ENCODE measurements around the gene PPP2CA. TPM values are rescaled to one million over a fixed set of nuclear protein-coding genes. Genes with fewer than 3 reads are reported as not detected.

PPP2CA gene
- total and polyA plus RNA-seq, 2 of the 8 experiments (the other 6 are each of a cell fraction or from before 2014, with no cell fraction given), result 75.0 to 205 TPM

DNA sequence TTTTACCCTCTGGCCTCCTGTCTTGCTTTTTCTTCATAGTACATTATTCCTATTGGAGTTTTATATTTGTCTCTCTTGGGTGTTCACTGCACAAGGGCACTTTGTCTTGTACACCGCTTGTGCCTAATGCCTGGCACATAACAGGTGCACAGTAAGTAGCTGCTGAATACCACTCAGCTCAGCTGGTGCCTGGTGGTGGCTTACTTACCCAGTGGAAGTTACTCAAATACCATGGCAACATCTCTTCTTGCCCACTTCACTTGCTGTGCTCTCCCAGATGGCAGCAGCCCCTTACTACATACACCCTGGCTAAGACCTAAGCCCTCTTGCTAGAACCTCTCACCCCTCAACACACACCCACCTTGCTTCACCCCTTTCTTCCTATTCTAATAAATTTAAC, 37.8 kb downstream of the PPP2CA start:
- Histone ChIP-seq H3K23me2 (ENCODE audit: low read depth, low read length) (no peaks in the 10 kb centered on the region; the same call in 1 of the 2 replicates), H3K56ac (replicated peaks; ENCODE audit: insufficient read length, low read depth, low read length) (no peak overlapping the region), H4K8ac (ENCODE audit: extremely low read depth, insufficient read depth, low read length) (no peak overlapping the region), H3K9me3 (ENCODE audit: insufficient read depth in 2 of 2, low read depth in 1 of 2, low read length in 1 of 2) (no peaks in the 10 kb centered on the region), H3K36me3 (ENCODE audit: control insufficient read depth in 2 of 4, insufficient read depth in 4 of 4, low read length in 3 of 4) (no peaks in the 10 kb centered on the region), H3K79me2 (ENCODE audit: control insufficient read depth in 1 of 2, insufficient read depth in 2 of 2, low read length in 2 of 2) (no peaks in the 10 kb centered on the region), H3K14ac (ENCODE audit: insufficient read length) (no peak overlapping the region), H4K91ac (replicated peaks; ENCODE audit: insufficient read length, low read length) (no peak overlapping the region), H4K20me1 (replicated peaks in 1 of 2; ENCODE audit: control insufficient read depth in 1 of 2, insufficient read depth in 2 of 2, low read length in 2 of 2) (peaks cover 0 to 7% of the 10 kb centered on the region in 2 experiments), H2AK5ac (ENCODE audit: low read depth, low read length) (no peak overlapping the region), H2BK12ac (ENCODE audit: low read depth, low read length) (no peak overlapping the region), H4K5ac (ENCODE audit: insufficient read length, low read depth, low read length) (no peak overlapping the region), H3K4ac (replicated peaks; ENCODE audit: insufficient read length, low read depth, low read length) (no peak overlapping the region), H3K27me3 (replicated peaks in 1 of 4; ENCODE audit: control insufficient read depth in 3 of 4, extremely low read depth in 1 of 4, insufficient read depth in 3 of 4, low read length in 3 of 4) (no peaks in the 10 kb centered on the region), H3K9ac (replicated peaks in 1 of 4; ENCODE audit: extremely low read depth in 1 of 4, low read depth in 3 of 4, low read length in 3 of 4) (no peak overlapping the region), H2BK5ac (ENCODE audit: low read depth, low read length) (no peak overlapping the region), H3K4me1 (replicated peaks in 1 of 4; ENCODE audit: control insufficient read depth in 3 of 4, insufficient read depth in 4 of 4, low read length in 3 of 4) (no peaks in the 10 kb centered on the region), H2BK20ac (ENCODE audit: low read length) (no peak overlapping the region), H3K4me2 (ENCODE audit: insufficient read depth in 1 of 2, low read depth in 2 of 2, low read length in 2 of 2) (no peak overlapping the region), H3K79me1 (ENCODE audit: low read depth, low read length) (peaks cover 3% of the 10 kb centered on the region; the same call in 1 of the 2 replicates), H2BK120ac (replicated peaks; ENCODE audit: low read depth, low read length) (no peak overlapping the region), H3K18ac (ENCODE audit: extremely low read depth, low read length) (no peak overlapping the region), H2BK15ac (ENCODE audit: low read length) (no peak overlapping the region), H3K23ac (ENCODE audit: insufficient read length) (no peak overlapping the region), H2AFZ (ENCODE audit: low read length) (no peak overlapping the region), H3K4me3 (ENCODE audit: extremely low read depth in 1 of 4, insufficient read depth in 2 of 4, low read depth in 3 of 4, low read length in 4 of 4) (no peak overlapping the region), H3K27ac (ENCODE audit: low read depth, low read length) (no peak overlapping the region)
- WGBS, 2 experiments (ENCODE audit: extremely low coverage in 1 of 2, insufficient coverage in 1 of 2, insufficient read length in 1 of 2, insufficient replicate concordance in 2 of 2, low coverage in 1 of 2, low lambda C conversion rate in 2 of 2, missing lambda C conversion rate in 1 of 2), result 100% methylated on average over 1 of the region's 1 CpG; no CpG with 5 or more reads in 1 of the 2 experiments
- TF ChIP-seq ZNF274 (IDR thresholded peaks at IDR 0.05; ENCODE audit: borderline replicate concordance, extremely low read depth, low read length) (no peak), CBX5 (IDR thresholded peaks at IDR 0.05; ENCODE audit: low read depth, low read length) (no peak), TAF7 (optimal IDR thresholded peaks at IDR 0.05; ENCODE audit: borderline replicate concordance, low read depth, low read length) (no peak)
- POLR2A ChIA-PET (ENCODE audit: partially characterized antibody), result interaction anchor here (1.0 to 5.7 kb wide), 4 partner anchors 9 to 34 kb away, joined by 3 to 50 read pairs (median 6); partner anchors contain the start of gene SKP1
- no peak for FAIRE-seq
- CTCF ChIA-PET (ENCODE audit: partially characterized antibody), result interaction anchor here (1.6 to 10.1 kb wide), 5 partner anchors 11 to 103 kb away, joined by 4 to 120 read pairs (median 6); partner anchors contain the start of gene SKP1
- DNase-seq (ENCODE audit: low read depth in 1 of 2, low spot score in 2 of 2), result no peak
